ENCODE results near the gene SEC24B. TPM values are rescaled to one million over a fixed set of nuclear protein-coding genes. Genes with fewer than 3 reads are reported as not detected.

SEC24B gene
- total RNA-seq, 1 experiment from 2014 or later = 35.0 TPM

GRCh38 chr4:109429545-109429944 is 4.1 kb upstream of the SEC24B start:
- ChIA-PET CTCF (no interaction called here), POLR2A (no interaction called here)
- Mint-ChIP-seq H3K27me3 (ENCODE audit: insufficient read depth, unreplicated experiment) (no peaks in the 10 kb centered on the region), H3K9me3 (ENCODE audit: unreplicated experiment) (no peaks in the 10 kb centered on the region), H3K27ac (ENCODE audit: low read depth, unreplicated experiment) (no peak overlapping the region), H3K4me1 (ENCODE audit: insufficient read depth, unreplicated experiment) (peaks cover 13% of the 10 kb centered on the region), H3K36me3 (ENCODE audit: insufficient read depth, unreplicated experiment) (peaks cover 20% of the 10 kb centered on the region), H3K4me3 (ENCODE audit: unreplicated experiment) (no peak overlapping the region)
- BruUV-seq (replicated peaks) = no TSS peak
- intact Hi-C loops (cut with micrococcal nuclease) = loop anchor here (5.0 kb wide), 2 partner anchors 143 to 228 kb away; no protein-coding TSS in a partner anchor
- no peak for DNase-seq (ENCODE audit: unreplicated experiment)
- no peak for TF ChIP-seq CTCF (IDR thresholded peaks at IDR 0.05; ENCODE audit: unreplicated experiment)

GRCh38 chr4:109432203-109432602 is 1.4 kb upstream of the SEC24B start:
- Mint-ChIP-seq H3K27me3 (ENCODE audit: insufficient read depth, unreplicated experiment) (no peaks in the 10 kb centered on the region), H3K4me3 (ENCODE audit: unreplicated experiment) (peak overlapping the region; percentile 81), H3K4me1 (ENCODE audit: insufficient read depth, unreplicated experiment) (peaks cover 31% of the 10 kb centered on the region), H3K27ac (ENCODE audit: low read depth, unreplicated experiment) (peak overlapping the region; percentile 83), H3K9me3 (ENCODE audit: unreplicated experiment) (no peaks in the 10 kb centered on the region), H3K36me3 (ENCODE audit: insufficient read depth, unreplicated experiment) (peaks cover 20% of the 10 kb centered on the region)
- ChIA-PET CTCF (interaction anchor here (0.6 to 3.2 kb wide), 21 partner anchors 9 to 1149 kb away, joined by 3 to 16 read pairs (median 5); partner anchors contain the start of genes CFI, MCUB and RRH), POLR2A (interaction anchor here (0.9 to 3.7 kb wide), 11 partner anchors 9 to 809 kb away, joined by 3 to 31 read pairs (median 5); partner anchors contain the start of genes CASP6, MCUB and PLA2G12A)
- DNase-seq (ENCODE audit: unreplicated experiment) = no peak
- no TSS peak for BruUV-seq (replicated peaks)
- intact Hi-C loops (cut with micrococcal nuclease) = loop anchor here (2.0 to 10.0 kb wide), 2 partner anchors 63 to 129 kb away; partner anchors contain the start of gene MCUB
- TF ChIP-seq CTCF (IDR thresholded peaks at IDR 0.05; ENCODE audit: unreplicated experiment) = no peak

GRCh38 chr4:109432696-109433095 is 919 bp upstream of the SEC24B start:
- POLR2A ChIA-PET = interaction anchor here (0.5 to 3.7 kb wide), 30 partner anchors 9 to 809 kb away, joined by 3 to 31 read pairs (median 4); partner anchors contain the start of genes CASP6, MCUB and PLA2G12A

More at GRCh38 chr4:109432696-109433095, 919 bp upstream of the SEC24B start:
- Mint-ChIP-seq H3K4me3 (ENCODE audit: unreplicated experiment) (peak overlapping the region; percentile 81), H3K27ac (ENCODE audit: low read depth, unreplicated experiment) (peak overlapping the region; percentile 83), H3K9me3 (ENCODE audit: unreplicated experiment) (no peaks in the 10 kb centered on the region), H3K36me3 (ENCODE audit: insufficient read depth, unreplicated experiment) (peaks cover 20% of the 10 kb centered on the region), H3K27me3 (ENCODE audit: insufficient read depth, unreplicated experiment) (no peaks in the 10 kb centered on the region), H3K4me1 (ENCODE audit: insufficient read depth, unreplicated experiment) (peaks cover 31% of the 10 kb centered on the region)
- TF ChIP-seq CTCF (IDR thresholded peaks at IDR 0.05; ENCODE audit: unreplicated experiment) = no peak
- intact Hi-C loops (cut with micrococcal nuclease) = loop anchor here (1.0 to 10.0 kb wide), 3 partner anchors 62 to 271 kb away; partner anchors contain the start of genes CASP6 and MCUB
- CTCF ChIA-PET = interaction anchor here (0.6 to 3.2 kb wide), 37 partner anchors 8 to 1149 kb away, joined by 3 to 16 read pairs (median 4); partner anchors contain the start of genes CFI, GAR1 and MCUB
- BruUV-seq (replicated peaks) = TSS peak; percentile 55
- DNase-seq (ENCODE audit: unreplicated experiment) = peak; percentile 52

Data from MCF 10A (cell line).